Measurements from ENCODE around the gene ODC1.

Gene ODC1

GRCh38 chr2:10397297-10397875, 50.7 kb downstream of the ODC1 start:
- 87 to 90% methylated on average over 14 of the region's 16 CpGs for WGBS, 2 experiments (ENCODE audit: insufficient coverage in 2 of 2)
- Histone ChIP-seq H3K4me1 (ENCODE audit: control insufficient read depth, insufficient read depth, low read length, poor library complexity, severe bottlenecking) (peaks cover 11% of the 10 kb centered on the region), H3K27ac (ENCODE audit: low read depth, low read length, severe bottlenecking) (no peak overlapping the region)

DNA sequence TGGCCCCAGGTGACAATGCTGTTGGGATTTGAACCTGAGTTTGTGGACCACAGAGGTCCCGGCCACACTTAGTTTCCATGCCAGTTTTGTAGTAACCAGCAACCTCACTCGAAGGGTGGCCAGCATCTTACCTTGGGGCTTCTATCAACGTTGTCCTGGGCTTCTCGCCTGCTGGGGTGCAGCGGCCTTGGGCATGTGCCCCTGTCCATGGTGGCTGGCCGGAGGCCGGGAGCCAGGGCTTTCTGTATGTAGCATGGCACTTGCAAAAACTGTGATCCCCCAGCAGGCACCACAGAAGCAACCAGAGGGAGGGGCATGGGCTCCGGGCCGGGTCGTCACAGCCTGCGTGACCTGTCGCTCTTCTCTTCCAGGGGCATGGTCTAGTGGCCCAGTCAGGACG, 51.7 kb downstream of the ODC1 start:
- peaks cover 6% of the 10 kb centered on the region for H3K36me3 ChIP-seq (ENCODE audit: control insufficient read depth, insufficient read depth, low read length)
- H3K27ac ChIP-seq (ENCODE audit: low read depth, low read length, severe bottlenecking), result no peak overlapping the region
- no peaks in the 10 kb centered on the region for H3K9me3 ChIP-seq (ENCODE audit: control insufficient read depth, low read length)
- 92 to 93% methylated on average over 10 to 13 of the region's 13 CpGs for WGBS, 2 experiments (ENCODE audit: insufficient coverage in 2 of 2)
- H3K4me1 ChIP-seq (ENCODE audit: control insufficient read depth, insufficient read depth, low read length, poor library complexity, severe bottlenecking), result peaks cover 11% of the 10 kb centered on the region
- H3K4me3 ChIP-seq (ENCODE audit: extremely low read depth, insufficient read depth, low read length, poor library complexity, severe bottlenecking), result no peak overlapping the region

More at GRCh38 chr2:10397297-10397875, 50.7 kb downstream of the ODC1 start:
- peaks cover 6% of the 10 kb centered on the region for H3K36me3 ChIP-seq (ENCODE audit: control insufficient read depth, insufficient read depth, low read length)
- H3K4me3 ChIP-seq (ENCODE audit: extremely low read depth, insufficient read depth, low read length, poor library complexity, severe bottlenecking), result no peak overlapping the region
- no peaks in the 10 kb centered on the region for H3K9me3 ChIP-seq (ENCODE audit: control insufficient read depth, low read length)

DNA sequence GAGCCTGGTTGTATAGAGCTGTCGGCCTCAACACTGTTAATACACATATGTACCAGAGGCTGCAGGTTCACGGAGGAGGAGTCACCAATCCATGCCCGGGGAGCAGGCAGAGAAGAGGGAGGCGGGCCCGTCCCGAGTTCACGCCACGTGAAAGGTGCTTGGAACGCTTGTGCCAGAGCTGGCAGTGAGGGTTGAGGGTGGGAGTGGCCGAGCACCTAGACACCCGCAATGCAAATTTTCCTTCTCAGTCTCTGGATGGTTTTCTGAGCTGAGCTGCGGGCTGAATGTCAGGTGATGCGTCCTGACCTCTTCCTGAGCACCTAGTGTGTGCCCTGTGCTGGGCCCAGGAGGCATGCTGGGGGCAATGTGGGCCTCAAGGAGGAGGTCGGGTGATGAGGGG, 52.2 kb downstream of the ODC1 start:
- Histone ChIP-seq H3K27ac (ENCODE audit: low read depth, low read length, severe bottlenecking) (no peak overlapping the region), H3K9me3 (ENCODE audit: control insufficient read depth, low read length) (no peaks in the 10 kb centered on the region), H3K4me1 (ENCODE audit: control insufficient read depth, insufficient read depth, low read length, poor library complexity, severe bottlenecking) (peaks cover 9% of the 10 kb centered on the region), H3K4me3 (ENCODE audit: extremely low read depth, insufficient read depth, low read length, poor library complexity, severe bottlenecking) (no peak overlapping the region), H3K36me3 (ENCODE audit: control insufficient read depth, insufficient read depth, low read length) (peaks cover 6% of the 10 kb centered on the region)
- 91 to 93% methylated on average over 13 of the region's 14 CpGs for WGBS, 2 experiments (ENCODE audit: insufficient coverage in 2 of 2)

DNA sequence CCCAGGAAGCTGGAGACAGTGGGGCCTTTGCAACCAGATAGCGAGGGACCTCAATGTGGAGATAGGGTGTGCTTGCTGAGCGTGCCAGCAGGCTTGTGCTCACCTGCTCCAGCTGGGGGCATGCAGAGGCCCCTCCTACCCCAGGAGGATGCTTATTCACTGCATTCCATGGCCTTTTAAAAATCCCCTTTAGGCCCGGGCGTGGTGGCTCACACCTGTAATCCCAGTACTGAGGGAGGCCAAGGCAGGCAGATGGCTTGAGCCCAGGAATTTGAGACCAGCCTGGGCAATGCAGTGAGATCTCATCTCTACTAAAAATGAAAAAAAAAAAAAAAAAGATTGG, 54.5 kb downstream of the ODC1 start:
- H3K4me1 ChIP-seq (ENCODE audit: control insufficient read depth, insufficient read depth, low read length, poor library complexity, severe bottlenecking), result peaks cover 4% of the 10 kb centered on the region
- H3K9me3 ChIP-seq (ENCODE audit: control insufficient read depth, low read length), result no peaks in the 10 kb centered on the region
- peak overlapping the region; percentile 50 for H3K27ac ChIP-seq (ENCODE audit: low read depth, low read length, severe bottlenecking)
- WGBS, 2 experiments (ENCODE audit: insufficient coverage in 2 of 2), result 84 to 85% methylated on average over 2 of the region's 4 CpGs
- no peak overlapping the region for H3K4me3 ChIP-seq (ENCODE audit: extremely low read depth, insufficient read depth, low read length, poor library complexity, severe bottlenecking)
- no peaks in the 10 kb centered on the region for H3K36me3 ChIP-seq (ENCODE audit: control insufficient read depth, insufficient read depth, low read length)

DNA sequence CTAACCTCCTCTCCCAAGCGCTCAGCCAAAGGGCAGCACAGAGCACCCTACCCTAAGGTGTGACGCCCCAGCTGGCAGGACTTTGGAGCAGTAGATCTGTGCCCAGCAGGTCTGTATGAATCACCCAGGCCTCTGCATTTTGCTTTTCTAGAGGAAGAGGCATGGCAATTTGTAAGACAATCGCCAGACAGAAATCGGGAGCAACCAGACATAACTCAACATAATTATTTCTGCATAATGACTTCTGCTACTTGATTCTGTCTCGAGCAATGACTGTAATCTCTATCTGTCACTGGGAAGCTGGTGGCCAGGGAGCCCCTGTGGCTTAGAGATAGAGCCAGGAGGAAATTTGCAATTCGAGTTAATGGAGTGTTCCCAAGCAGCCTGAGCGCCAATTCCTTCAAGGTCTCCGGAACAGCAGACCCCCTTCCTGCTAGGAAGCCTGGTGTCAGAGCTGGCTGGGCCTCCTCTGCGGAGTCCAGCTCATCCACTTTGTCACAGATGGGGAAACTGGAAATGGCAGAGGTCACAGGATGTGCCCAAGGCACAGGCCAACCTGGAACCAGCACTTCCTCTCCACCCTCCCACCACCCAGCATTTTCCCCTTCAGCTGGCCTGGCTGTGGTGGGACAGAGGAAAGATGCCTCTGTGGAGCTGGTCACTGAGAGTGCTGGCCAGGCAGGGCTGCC, 55.0 kb downstream of the ODC1 start:
- H3K27ac ChIP-seq (ENCODE audit: low read depth, low read length, severe bottlenecking), result peak overlapping the region; percentile 50

GRCh38 chr2:10392548-10392947, 55.6 kb downstream of the ODC1 start:
- Histone ChIP-seq H3K36me3 (ENCODE audit: control insufficient read depth, insufficient read depth, low read length) (no peaks in the 10 kb centered on the region), H3K4me3 (ENCODE audit: extremely low read depth, insufficient read depth, low read length, poor library complexity, severe bottlenecking) (no peak overlapping the region), H3K9me3 (ENCODE audit: control insufficient read depth, low read length) (no peaks in the 10 kb centered on the region), H3K4me1 (ENCODE audit: control insufficient read depth, insufficient read depth, low read length, poor library complexity, severe bottlenecking) (peaks cover 4% of the 10 kb centered on the region), H3K27ac (ENCODE audit: low read depth, low read length, severe bottlenecking) (peak overlapping the region; percentile 50)
- 25 to 57% methylated on average over 2 to 6 of the region's 6 CpGs for WGBS, 2 experiments (ENCODE audit: insufficient coverage in 2 of 2)

More for the DNA sequence above, 55.0 kb downstream of the ODC1 start:
- 38 to 47% methylated on average over 4 to 9 of the region's 9 CpGs for WGBS, 2 experiments (ENCODE audit: insufficient coverage in 2 of 2)
- Histone ChIP-seq H3K4me3 (ENCODE audit: extremely low read depth, insufficient read depth, low read length, poor library complexity, severe bottlenecking) (no peak overlapping the region), H3K36me3 (ENCODE audit: control insufficient read depth, insufficient read depth, low read length) (no peaks in the 10 kb centered on the region), H3K4me1 (ENCODE audit: control insufficient read depth, insufficient read depth, low read length, poor library complexity, severe bottlenecking) (peaks cover 4% of the 10 kb centered on the region), H3K9me3 (ENCODE audit: control insufficient read depth, low read length) (no peaks in the 10 kb centered on the region)

GRCh38 chr2:10392100-10392499, 56.0 kb downstream of the ODC1 start:
- H3K36me3 ChIP-seq (ENCODE audit: control insufficient read depth, insufficient read depth, low read length), result no peaks in the 10 kb centered on the region
- no peak overlapping the region for H3K27ac ChIP-seq (ENCODE audit: low read depth, low read length, severe bottlenecking)
- 91 to 94% methylated on average over 4 of the region's 5 CpGs for WGBS, 2 experiments (ENCODE audit: insufficient coverage in 2 of 2)
- no peak overlapping the region for H3K4me3 ChIP-seq (ENCODE audit: extremely low read depth, insufficient read depth, low read length, poor library complexity, severe bottlenecking)
- H3K9me3 ChIP-seq (ENCODE audit: control insufficient read depth, low read length), result no peaks in the 10 kb centered on the region
- peaks cover 4% of the 10 kb centered on the region for H3K4me1 ChIP-seq (ENCODE audit: control insufficient read depth, insufficient read depth, low read length, poor library complexity, severe bottlenecking)

- Histone ChIP-seq H3K36me3 (ENCODE audit: control insufficient read depth, insufficient read depth, low read length) (no peaks in the 10 kb centered on the region), H3K27ac (ENCODE audit: low read depth, low read length, severe bottlenecking) (no peak overlapping the region), H3K9me3 (ENCODE audit: control insufficient read depth, low read length) (no peaks in the 10 kb centered on the region), H3K4me3 (ENCODE audit: extremely low read depth, insufficient read depth, low read length, poor library complexity, severe bottlenecking) (no peak overlapping the region), H3K4me1 (ENCODE audit: control insufficient read depth, insufficient read depth, low read length, poor library complexity, severe bottlenecking) (peaks cover 16% of the 10 kb centered on the region)
- WGBS, 2 experiments (ENCODE audit: insufficient coverage in 2 of 2), result 83 to 86% methylated on average over 4 to 5 of the region's 6 CpGs
These were observed 57.7 kb downstream of the ODC1 start for GRCh38 chr2:10390369-10390801.
